ENCODE results near the gene CEBPG. TPM values are rescaled to one million over a fixed set of nuclear protein-coding genes. Genes with fewer than 3 reads are reported as not detected.

The CEBPG gene
- total and polyA plus RNA-seq, 9 of the 15 experiments (the other 6 are each of a cell fraction or from before 2014, with no cell fraction given): 9.5 to 34.9 (median 30.9) TPM

DNA sequence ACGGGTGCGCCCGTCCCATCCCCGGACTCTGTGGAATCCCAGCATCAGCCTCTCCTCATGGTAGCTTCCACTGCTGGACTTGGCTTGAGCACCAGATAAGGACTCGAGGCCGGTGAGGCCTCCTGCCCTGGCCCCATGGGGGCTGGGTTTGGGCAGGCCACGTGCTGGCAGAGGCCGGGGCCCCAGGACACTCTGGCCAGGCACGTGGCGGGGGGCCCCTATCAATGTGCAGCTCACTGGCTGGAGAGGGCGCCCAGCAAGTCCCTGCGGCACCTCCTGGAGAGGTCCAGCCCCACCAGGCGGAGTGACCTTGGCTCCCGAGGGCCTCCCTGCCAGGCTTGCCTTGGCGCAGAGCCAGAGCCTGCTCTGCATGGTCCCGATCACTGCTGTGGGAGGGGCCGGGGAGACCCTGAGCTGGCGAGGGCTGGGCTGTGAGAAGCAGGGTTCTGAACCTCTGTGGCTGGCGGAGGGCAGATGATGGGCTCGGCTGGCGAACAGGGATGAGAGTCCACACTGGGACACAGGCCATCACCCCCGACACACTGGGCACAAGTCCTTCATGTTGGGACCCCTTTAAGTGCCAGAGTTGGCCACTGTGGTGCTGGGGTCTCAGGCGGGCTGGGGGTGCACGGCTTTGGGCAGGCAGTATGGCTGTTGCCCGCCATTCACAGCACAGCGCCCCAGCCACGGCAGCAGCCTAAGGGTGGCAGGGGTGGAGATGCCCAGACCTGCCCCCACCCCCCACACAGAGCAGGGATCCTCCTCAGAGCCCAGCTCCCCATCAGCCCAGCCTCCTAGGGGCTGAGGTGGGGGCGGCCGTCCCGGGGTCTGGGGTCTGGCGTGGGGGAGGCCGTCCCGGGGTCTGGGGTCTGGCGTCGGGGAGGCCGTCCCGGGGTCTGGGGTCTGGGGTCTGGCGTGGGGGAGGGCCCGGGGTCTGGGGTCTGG, 19.1 kb downstream of the CEBPG start:
- POLR2A ChIA-PET: interaction anchor here (0.5 to 1.8 kb wide), 8 partner anchors 10 to 290 kb away, joined by 3 to 11 read pairs (median 4); partner anchors contain the start of gene CEBPG
- no peaks in the 10 kb centered on the region for H3K36me3 ChIP-seq (ENCODE audit: control insufficient read depth, insufficient read depth, low read length)
- peaks cover 0 to 65% of the 10 kb centered on the region in 2 experiments; a peak in 2 of 5 replicates for H3K4me1 ChIP-seq (replicated peaks in 1 of 2; ENCODE audit: control insufficient read depth in 2 of 2, insufficient read depth in 2 of 2, low read length in 2 of 2)
- H3K9me3 ChIP-seq (replicated peaks; ENCODE audit: control insufficient read depth, insufficient read depth, low read depth, low read length): no peaks in the 10 kb centered on the region
- no peak overlapping the region for H3K4me2 ChIP-seq (ENCODE audit: insufficient read depth, low read length)
- in situ Hi-C loops (cut with MboI) (no loop called here), intact Hi-C loops (cut with micrococcal nuclease) (no loop called here)
- H3K79me2 ChIP-seq (ENCODE audit: control insufficient read depth, insufficient read depth, low read length): no peaks in the 10 kb centered on the region
- H3K27me3 ChIP-seq (ENCODE audit: control insufficient read depth in 2 of 2, insufficient read depth in 2 of 2, low read length in 2 of 2): no peaks in the 10 kb centered on the region
- no peak overlapping the region for H3K27ac ChIP-seq (ENCODE audit: extremely low read depth, low read depth, low read length)
- H3K4me3 ChIP-seq: no peak overlapping the region
- ATAC-seq (peak; percentile 11; the same call in 2 of the 3 replicates), DNase-seq (ENCODE audit: extremely low read depth in 1 of 4, low spot score in 3 of 4) (peak in 2 of 4 experiments; percentile 38 to 41), FAIRE-seq (no peak)
- no TSS peak for BruUV-seq (replicated peaks)
- CTCF ChIA-PET (ENCODE audit: low intra/inter-chr PET ratio): interaction anchor here (0.6 to 0.7 kb wide), 2 partner anchors 17 to 734 kb away, joined by 3 read pairs; no protein-coding TSS in a partner anchor
- 56% methylated on average over 27 of the region's 39 CpGs for WGBS (ENCODE audit: insufficient coverage, low coverage, missing lambda C conversion rate)
- H3K9ac ChIP-seq (ENCODE audit: insufficient read depth in 1 of 2, low read depth in 2 of 2, low read length in 2 of 2): no peak overlapping the region
- peaks cover 2% of the 10 kb centered on the region for H3K9me1 ChIP-seq (ENCODE audit: control insufficient read depth, insufficient read depth, low read length)
- no peak overlapping the region for H2AFZ ChIP-seq (ENCODE audit: low read depth, low read length)
- peaks cover 39% of the 10 kb centered on the region for H4K20me1 ChIP-seq (replicated peaks; ENCODE audit: control insufficient read depth, insufficient read depth, low read length)
- TF ChIP-seq, protein P1, sequence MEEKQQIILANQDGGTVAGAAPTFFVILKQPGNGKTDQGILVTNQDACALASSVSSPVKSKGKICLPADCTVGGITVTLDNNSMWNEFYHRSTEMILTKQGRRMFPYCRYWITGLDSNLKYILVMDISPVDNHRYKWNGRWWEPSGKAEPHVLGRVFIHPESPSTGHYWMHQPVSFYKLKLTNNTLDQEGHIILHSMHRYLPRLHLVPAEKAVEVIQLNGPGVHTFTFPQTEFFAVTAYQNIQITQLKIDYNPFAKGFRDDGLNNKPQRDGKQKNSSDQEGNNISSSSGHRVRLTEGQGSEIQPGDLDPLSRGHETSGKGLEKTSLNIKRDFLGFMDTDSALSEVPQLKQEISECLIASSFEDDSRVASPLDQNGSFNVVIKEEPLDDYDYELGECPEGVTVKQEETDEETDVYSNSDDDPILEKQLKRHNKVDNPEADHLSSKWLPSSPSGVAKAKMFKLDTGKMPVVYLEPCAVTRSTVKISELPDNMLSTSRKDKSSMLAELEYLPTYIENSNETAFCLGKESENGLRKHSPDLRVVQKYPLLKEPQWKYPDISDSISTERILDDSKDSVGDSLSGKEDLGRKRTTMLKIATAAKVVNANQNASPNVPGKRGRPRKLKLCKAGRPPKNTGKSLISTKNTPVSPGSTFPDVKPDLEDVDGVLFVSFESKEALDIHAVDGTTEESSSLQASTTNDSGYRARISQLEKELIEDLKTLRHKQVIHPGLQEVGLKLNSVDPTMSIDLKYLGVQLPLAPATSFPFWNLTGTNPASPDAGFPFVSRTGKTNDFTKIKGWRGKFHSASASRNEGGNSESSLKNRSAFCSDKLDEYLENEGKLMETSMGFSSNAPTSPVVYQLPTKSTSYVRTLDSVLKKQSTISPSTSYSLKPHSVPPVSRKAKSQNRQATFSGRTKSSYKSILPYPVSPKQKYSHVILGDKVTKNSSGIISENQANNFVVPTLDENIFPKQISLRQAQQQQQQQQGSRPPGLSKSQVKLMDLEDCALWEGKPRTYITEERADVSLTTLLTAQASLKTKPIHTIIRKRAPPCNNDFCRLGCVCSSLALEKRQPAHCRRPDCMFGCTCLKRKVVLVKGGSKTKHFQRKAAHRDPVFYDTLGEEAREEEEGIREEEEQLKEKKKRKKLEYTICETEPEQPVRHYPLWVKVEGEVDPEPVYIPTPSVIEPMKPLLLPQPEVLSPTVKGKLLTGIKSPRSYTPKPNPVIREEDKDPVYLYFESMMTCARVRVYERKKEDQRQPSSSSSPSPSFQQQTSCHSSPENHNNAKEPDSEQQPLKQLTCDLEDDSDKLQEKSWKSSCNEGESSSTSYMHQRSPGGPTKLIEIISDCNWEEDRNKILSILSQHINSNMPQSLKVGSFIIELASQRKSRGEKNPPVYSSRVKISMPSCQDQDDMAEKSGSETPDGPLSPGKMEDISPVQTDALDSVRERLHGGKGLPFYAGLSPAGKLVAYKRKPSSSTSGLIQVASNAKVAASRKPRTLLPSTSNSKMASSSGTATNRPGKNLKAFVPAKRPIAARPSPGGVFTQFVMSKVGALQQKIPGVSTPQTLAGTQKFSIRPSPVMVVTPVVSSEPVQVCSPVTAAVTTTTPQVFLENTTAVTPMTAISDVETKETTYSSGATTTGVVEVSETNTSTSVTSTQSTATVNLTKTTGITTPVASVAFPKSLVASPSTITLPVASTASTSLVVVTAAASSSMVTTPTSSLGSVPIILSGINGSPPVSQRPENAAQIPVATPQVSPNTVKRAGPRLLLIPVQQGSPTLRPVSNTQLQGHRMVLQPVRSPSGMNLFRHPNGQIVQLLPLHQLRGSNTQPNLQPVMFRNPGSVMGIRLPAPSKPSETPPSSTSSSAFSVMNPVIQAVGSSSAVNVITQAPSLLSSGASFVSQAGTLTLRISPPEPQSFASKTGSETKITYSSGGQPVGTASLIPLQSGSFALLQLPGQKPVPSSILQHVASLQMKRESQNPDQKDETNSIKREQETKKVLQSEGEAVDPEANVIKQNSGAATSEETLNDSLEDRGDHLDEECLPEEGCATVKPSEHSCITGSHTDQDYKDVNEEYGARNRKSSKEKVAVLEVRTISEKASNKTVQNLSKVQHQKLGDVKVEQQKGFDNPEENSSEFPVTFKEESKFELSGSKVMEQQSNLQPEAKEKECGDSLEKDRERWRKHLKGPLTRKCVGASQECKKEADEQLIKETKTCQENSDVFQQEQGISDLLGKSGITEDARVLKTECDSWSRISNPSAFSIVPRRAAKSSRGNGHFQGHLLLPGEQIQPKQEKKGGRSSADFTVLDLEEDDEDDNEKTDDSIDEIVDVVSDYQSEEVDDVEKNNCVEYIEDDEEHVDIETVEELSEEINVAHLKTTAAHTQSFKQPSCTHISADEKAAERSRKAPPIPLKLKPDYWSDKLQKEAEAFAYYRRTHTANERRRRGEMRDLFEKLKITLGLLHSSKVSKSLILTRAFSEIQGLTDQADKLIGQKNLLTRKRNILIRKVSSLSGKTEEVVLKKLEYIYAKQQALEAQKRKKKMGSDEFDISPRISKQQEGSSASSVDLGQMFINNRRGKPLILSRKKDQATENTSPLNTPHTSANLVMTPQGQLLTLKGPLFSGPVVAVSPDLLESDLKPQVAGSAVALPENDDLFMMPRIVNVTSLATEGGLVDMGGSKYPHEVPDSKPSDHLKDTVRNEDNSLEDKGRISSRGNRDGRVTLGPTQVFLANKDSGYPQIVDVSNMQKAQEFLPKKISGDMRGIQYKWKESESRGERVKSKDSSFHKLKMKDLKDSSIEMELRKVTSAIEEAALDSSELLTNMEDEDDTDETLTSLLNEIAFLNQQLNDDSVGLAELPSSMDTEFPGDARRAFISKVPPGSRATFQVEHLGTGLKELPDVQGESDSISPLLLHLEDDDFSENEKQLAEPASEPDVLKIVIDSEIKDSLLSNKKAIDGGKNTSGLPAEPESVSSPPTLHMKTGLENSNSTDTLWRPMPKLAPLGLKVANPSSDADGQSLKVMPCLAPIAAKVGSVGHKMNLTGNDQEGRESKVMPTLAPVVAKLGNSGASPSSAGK (IDR thresholded peaks at IDR 0.05): peak; percentile 30; the same call in 1 of the 2 replicates
- TF ChIP-seq, protein P2, sequence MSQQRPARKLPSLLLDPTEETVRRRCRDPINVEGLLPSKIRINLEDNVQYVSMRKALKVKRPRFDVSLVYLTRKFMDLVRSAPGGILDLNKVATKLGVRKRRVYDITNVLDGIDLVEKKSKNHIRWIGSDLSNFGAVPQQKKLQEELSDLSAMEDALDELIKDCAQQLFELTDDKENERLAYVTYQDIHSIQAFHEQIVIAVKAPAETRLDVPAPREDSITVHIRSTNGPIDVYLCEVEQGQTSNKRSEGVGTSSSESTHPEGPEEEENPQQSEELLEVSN (IDR thresholded peaks at IDR 0.05; ENCODE audit: borderline replicate concordance in 1 of 2, extremely low read depth in 1 of 2, insufficient read depth in 1 of 2, insufficient read length in 1 of 2, low read depth in 1 of 2, low read length in 1 of 2, poor library complexity in 1 of 2, severe bottlenecking in 1 of 2): peak in 1 of 2 experiments; percentile 23
- no peak for TF ChIP-seq HSF4 (CRISPR knock-in tag; IDR thresholded peaks at IDR 0.05; ENCODE audit: borderline replicate concordance)
- no peak for TF ChIP-seq ZNF124 (CRISPR knock-in tag; IDR thresholded peaks at IDR 0.05)
- TF ChIP-seq BCL6 (CRISPR knock-in tag; IDR thresholded peaks at IDR 0.05): no peak
- no peak for TF ChIP-seq ZNF239 (CRISPR knock-in tag; IDR thresholded peaks at IDR 0.05)
- no peak for TF ChIP-seq HCFC1 (IDR thresholded peaks at IDR 0.05; ENCODE audit: low read depth, low read length)

All from K562 (cell line).